Kidney (tissue), 2 donors: ENCODE data around the gene SPECC1. TPM values are rescaled to one million over a fixed set of nuclear protein-coding genes. Genes with fewer than 3 reads are reported as not detected.

Experiments used
- polyA plus RNA-seq: library from polyadenylated mRNA; stranded (reverse); fragments of 350-450 nt; fragmentation: Illumina TruSeq; extraction: RNeasy Lipid Tissue Mini Kit (QIAGEN cat#74804); gene quantifications from one replicate; pipeline ENCODE4 v1.2.3, GENCODE V29; 2014; ENCODE audit warnings: low read depth, low replicate concordance; ENCODE audit not compliant: insufficient read depth
- total RNA-seq: library from RNA; stranded (reverse); fragmentation: NEBNext Ultra II Directional; extraction: Animal tissue kit (Norgen Biotek cat#: 25700); gene quantifications from one replicate; pipeline ENCODE4 v1.2.1, GENCODE V29; 2021
- donor health status: DM: yes; HTN: yes; CAD: no.

SPECC1 gene
- total and polyA plus RNA-seq, 2 donors from 2014 or later: 7.6 to 29.1 TPM

Other genes starting within 250 kb of the SPECC1 start
- gene ULK2, start 141.4 kb upstream of the SPECC1 start, total RNA-seq: 16.3 TPM
- gene ULK2, start 141.4 kb upstream of the SPECC1 start, polyA plus RNA-seq: 6.6 TPM
- gene AKAP10, start 31.5 kb upstream of the SPECC1 start, total RNA-seq: 43.7 TPM
- gene AKAP10, start 31.5 kb upstream of the SPECC1 start, polyA plus RNA-seq: 8.3 TPM